PFSK-1 (cell line): ENCODE measurements around the gene INVS.

ENCODE experiments used
- FOXP2 ChIP-seq: optimal IDR thresholded peaks from 2 replicates; pipeline ENCODE3; 2011; ENCODE audit warnings: borderline replicate concordance, control low read depth, inconsistent platforms; ENCODE audit not compliant: insufficient read depth; ENCODE audit errors: extremely low read length, extremely low read depth
- POLR2AphosphoS5 ChIP-seq: IDR thresholded peaks from 2 replicates; pipeline ENCODE4 v1.6.1; 2012; ENCODE audit warnings: low read depth, mild to moderate bottlenecking, control low read depth, low read length, moderate library complexity
- REST ChIP-seq, 2 experiments: IDR thresholded peaks; 2 replicates each; pipeline versions ENCODE4 v1.6.1 to v1.8.0; 2011 to 2012; ENCODE audit warnings: low read depth in 2 of 2, low read length in 2 of 2, control low read depth in 1 of 2, inconsistent platforms in 1 of 2, mild to moderate bottlenecking in 1 of 2, moderate library complexity in 1 of 2; ENCODE audit not compliant: insufficient read depth in 1 of 2
- SIN3A ChIP-seq: IDR thresholded peaks from 2 replicates; pipeline ENCODE4 v1.6.1; 2012; ENCODE audit warnings: mild to moderate bottlenecking, low read length, moderate library complexity, borderline replicate concordance; ENCODE audit not compliant: insufficient read depth
- TAF1 ChIP-seq: IDR thresholded peaks from 2 replicates; pipeline ENCODE4 v1.6.1; 2012; ENCODE audit warnings: low read length, control low read depth, borderline replicate concordance; ENCODE audit not compliant: insufficient read depth

- TF ChIP-seq REST (IDR thresholded peaks at IDR 0.05; ENCODE audit: insufficient read depth in 1 of 2, low read depth in 2 of 2, low read length in 2 of 2) (no peak), TAF1 (no peak), POLR2AphosphoS5 (no peak), FOXP2 (no peak), SIN3A (no peak)
These were observed 28.7 kb upstream of the INVS start for GRCh38 chr9:100070104-100071041.
